Endothelial cell of umbilical vein (primary cell): Measurements from ENCODE around the gene CEP95. TPM values are rescaled to one million over a fixed set of nuclear protein-coding genes. Genes with fewer than 3 reads are reported as not detected.

Experiments used
- BruUV-seq: library from RNA; stranded (reverse); fragments of 400-500 nt; replicated peaks from 2 replicates; lab custom pipeline; 2021; lab: Mats Ljungman, UMichigan
- CTCF ChIA-PET: fragments of 300-600, 350-600 bp; sonication (Branson Sonifier 250); formaldehyde crosslinking; loops from one replicate; lab custom pipeline; 2021; ENCODE audit warnings: antibody characterized with exemption, inconsistent platforms; lab: Charles Lee
- POLR2A ChIA-PET: fragments of 300-600, 350-600 bp; sonication (Branson Sonifier 250); formaldehyde crosslinking; loops from one replicate; lab custom pipeline; 2021; ENCODE audit warnings: antibody characterized with exemption, inconsistent platforms; lab: Charles Lee
- DNase-seq: peaks from one replicate; pipeline ENCODE4 v3.0.0-alpha.2; 2011; ENCODE audit warnings: low read depth, low spot score
- FAIRE-seq: peaks from 2 replicates; lab custom pipeline; 2011; peaks lifted over from hg19 to GRCh38; lab: Jason Lieb, UNC
- H2AFZ ChIP-seq: 2 replicates; pipeline ENCODE4 v1.6.0; 2012; ENCODE audit warnings: low read depth, low read length, control low read depth, inconsistent platforms
- H3K27ac ChIP-seq: 2 replicates; pipeline ENCODE4 v1.5.1; 2011; ENCODE audit warnings: low read depth, mild to moderate bottlenecking, control low read depth, low read length, moderate library complexity; ENCODE audit not compliant: insufficient read depth
- H3K27me3 ChIP-seq, 2 experiments: 2 replicates each; pipeline versions ENCODE4 v1.6.0 to v1.6.1; 2011; ENCODE audit warnings: low read length in 2 of 2, mixed read lengths in 1 of 2; ENCODE audit not compliant: control insufficient read depth in 2 of 2, insufficient read depth in 2 of 2
- H3K36me3 ChIP-seq, 2 experiments: 2 replicates in 1 of 2; 3 replicates in 1 of 2; pipeline ENCODE4 v1.5.1; 2011; ENCODE audit warnings: low read length in 2 of 2, mild to moderate bottlenecking in 1 of 2, moderate library complexity in 1 of 2; ENCODE audit not compliant: control insufficient read depth in 2 of 2, insufficient read depth in 2 of 2; ENCODE audit errors: extremely low read depth in 1 of 2
- H3K4me1 ChIP-seq: 3 replicates; pipeline ENCODE4 v1.5.1; 2011; ENCODE audit warnings: mild to moderate bottlenecking, low read length; ENCODE audit not compliant: control insufficient read depth, insufficient read depth; ENCODE audit errors: extremely low read depth
- H3K4me2 ChIP-seq: 2 replicates; pipeline ENCODE4 v1.6.1; 2011; ENCODE audit warnings: low read length, control low read depth, mixed read lengths; ENCODE audit not compliant: insufficient read depth
- H3K4me3 ChIP-seq, 3 experiments: fragments of 200-600 bp in 1 of 3; sonication (generic), shearing (Covaris generic) in 1 of 3; replicated peaks in 1 of 3; 2 replicates each; pipeline ENCODE4 v1.5.1; 2011 to 2016; ENCODE audit warnings: control low read depth in 3 of 3, low read length in 3 of 3, mild to moderate bottlenecking in 2 of 3, inconsistent platforms in 1 of 3, low read depth in 1 of 3, moderate library complexity in 1 of 3; ENCODE audit not compliant: insufficient read depth in 1 of 3
- H3K79me2 ChIP-seq: 2 replicates; pipeline ENCODE4 v1.6.0; 2012; ENCODE audit warnings: low read length, inconsistent platforms; ENCODE audit not compliant: control insufficient read depth, insufficient read depth
- H3K9ac ChIP-seq: replicated peaks from 2 replicates; pipeline ENCODE3; 2011; ENCODE audit warnings: low read length, control low read depth; ENCODE audit not compliant: insufficient read depth; ENCODE audit errors: extremely low read depth
- H3K9me1 ChIP-seq: replicated peaks from 3 replicates; pipeline ENCODE4 v1.6.0; 2011; ENCODE audit warnings: mild to moderate bottlenecking, low read length; ENCODE audit not compliant: control insufficient read depth, insufficient read depth; ENCODE audit errors: extremely low read depth
- H3K9me3 ChIP-seq: replicated peaks from 2 replicates; pipeline ENCODE4 v1.5.1; 2012; ENCODE audit warnings: low read length, inconsistent platforms; ENCODE audit not compliant: control insufficient read depth, insufficient read depth
- H4K20me1 ChIP-seq: replicated peaks from 2 replicates; pipeline ENCODE3; 2011; ENCODE audit warnings: mild to moderate bottlenecking, low read length; ENCODE audit not compliant: control insufficient read depth, insufficient read depth; ENCODE audit errors: extremely low read depth
- CTCF ChIP-seq, 2 donors: IDR thresholded peaks; 1 replicate in 1 of 2; 2 replicates in 1 of 2; pipeline ENCODE4 v1.5.1; 2011; ENCODE audit warnings: low read length in 2 of 2, mild to moderate bottlenecking in 2 of 2, moderate library complexity in 2 of 2, control low read depth in 1 of 2, inconsistent platforms in 1 of 2, low read depth in 1 of 2; ENCODE audit not compliant: insufficient read depth in 1 of 2; ENCODE audit errors: extremely low read depth in 1 of 2
- EZH2 ChIP-seq: IDR thresholded peaks from 2 replicates; pipeline ENCODE4 v1.6.1; 2012; ENCODE audit warnings: borderline replicate concordance, low read depth, mild to moderate bottlenecking, moderate library complexity, low read length, inconsistent platforms; ENCODE audit not compliant: severe bottlenecking
- FOS ChIP-seq: IDR thresholded peaks from 2 replicates; pipeline ENCODE4 v1.6.1; 2011; ENCODE audit warnings: mild to moderate bottlenecking, low read length, moderate library complexity, borderline replicate concordance; ENCODE audit not compliant: insufficient read depth
- JUN ChIP-seq: IDR thresholded peaks from 2 replicates; pipeline ENCODE4 v1.6.1; 2011; ENCODE audit warnings: borderline replicate concordance, low read depth; ENCODE audit not compliant: insufficient read length, insufficient read depth
- MYC ChIP-seq: IDR thresholded peaks from one replicate; pipeline ENCODE4 v1.6.1; 2011; ENCODE audit warnings: mild to moderate bottlenecking, low read depth, low read length
- POLR2A ChIP-seq: IDR thresholded peaks from 2 replicates; pipeline ENCODE4 v1.6.1; 2012; ENCODE audit warnings: low read depth, mild to moderate bottlenecking, control low read depth, low read length
- POLR2AphosphoS5 ChIP-seq: IDR thresholded peaks from 2 replicates; pipeline ENCODE4 v1.6.1; 2012; ENCODE audit warnings: low read depth, mild to moderate bottlenecking, control low read depth, low read length, moderate library complexity; ENCODE audit not compliant: insufficient read depth
- dilution Hi-C: fragments of 300-500 bp; cut with MboI; formaldehyde crosslinking; loops from one replicate; pipeline ENCODE4 v1.15.0; 2019; ENCODE audit warnings: low sequenced_read_pairs; ENCODE audit not compliant: extremely low pct_ligation_motif_present
- intact Hi-C: fragments of 100-400 bp; cut with micrococcal nuclease; formaldehyde crosslinking; loops from one replicate; pipeline ENCODE4 v1.10.0; 2022
- polyA plus RNA-seq, 4 experiments: library from polyadenylated mRNA; depleted of rRNA in 3 of 4; stranded (reverse) in 3 of 4; unstranded in 1 of 4; fragments of >200 nt; gene quantifications; 2 replicates each; pipeline versions ENCODE4 v1.2.1 to v1.2.3, GENCODE V29; 2011 to 2012; ENCODE audit warnings: missing spikeins in 1 of 4
- total RNA-seq: library from RNA; stranded (reverse); gene quantifications from 2 replicates; pipeline ENCODE4 v1.2.3, GENCODE V29; 2021
- TF ChIP-seq, protein P1 (sequence below): IDR thresholded peaks from 2 replicates; pipeline ENCODE4 v1.6.1; 2011; ENCODE audit not compliant: insufficient read depth, insufficient read length

Gene CEP95
- total and polyA plus RNA-seq, 2 donors (not counting 3 experiments of a cell fraction or from before 2014, with no cell fraction given): 14.1 to 35.5 TPM

GRCh38 chr17:64492481-64493109 is 14.2 kb upstream of the CEP95 start:
- peak overlapping the region; percentile 9 for H3K4me2 ChIP-seq
- peak; percentile 51 for DNase-seq
- no peaks in the 10 kb centered on the region for H3K9me1 ChIP-seq
- no peak overlapping the region for H2AFZ ChIP-seq
- peaks cover 22% of the 10 kb centered on the region for H3K79me2 ChIP-seq
- dilution Hi-C loops (no loop called here), intact Hi-C loops (no loop called here)
- no peak overlapping the region for H3K4me3 ChIP-seq
- POLR2A ChIA-PET: interaction anchor here (0.6 to 1.0 kb wide), 2 partner anchors 13 to 152 kb away, joined by 4 read pairs; no protein-coding TSS in a partner anchor
- no peaks in the 10 kb centered on the region for H3K9me3 ChIP-seq
- CTCF ChIA-PET: interaction anchor here (0.7 to 6.5 kb wide), 8 partner anchors 8 to 71 kb away, joined by 3 to 345 read pairs (median 3); no protein-coding TSS in a partner anchor
- H3K27me3 ChIP-seq: no peaks in the 10 kb centered on the region
- H3K4me1 ChIP-seq: peaks cover 21% of the 10 kb centered on the region
- TF ChIP-seq JUN: peak; percentile 30
- TF ChIP-seq FOS: no peak
- peak; percentile 23 to 25 for TF ChIP-seq CTCF (IDR thresholded peaks at IDR 0.05; ENCODE audit: extremely low read depth in 1 of 2, insufficient read depth in 1 of 2, low read depth in 1 of 2, low read length in 2 of 2)
- H3K27ac ChIP-seq: no peak overlapping the region
- H3K36me3 ChIP-seq: peaks cover 4 to 15% of the 10 kb centered on the region in 2 experiments
- no peak overlapping the region for H3K9ac ChIP-seq
- no peak for FAIRE-seq
- no peaks in the 10 kb centered on the region for H4K20me1 ChIP-seq
- BruUV-seq: no TSS peak

DNA sequence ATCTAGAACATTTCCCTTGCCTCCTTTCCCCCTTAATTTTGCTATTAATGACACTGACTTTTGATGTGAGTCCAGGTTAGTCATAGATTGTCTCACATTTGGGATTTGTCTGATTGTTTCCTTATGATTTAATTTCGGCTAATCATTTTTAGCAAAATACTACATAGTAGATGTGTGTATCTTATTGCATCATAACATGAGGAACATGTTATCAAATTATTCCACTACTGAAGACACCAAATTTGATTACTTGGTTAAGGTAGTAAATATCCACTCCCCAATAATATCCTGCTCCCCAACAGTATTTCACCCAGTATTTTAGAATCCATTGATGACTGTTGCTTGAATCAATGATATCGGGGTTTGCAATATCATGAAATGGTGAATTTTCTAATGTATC is 12.7 kb upstream of the CEP95 start:
- H3K9ac ChIP-seq: no peak overlapping the region
- POLR2A ChIA-PET: no interaction called here
- H3K27ac ChIP-seq: no peak overlapping the region
- H4K20me1 ChIP-seq: no peaks in the 10 kb centered on the region
- H3K9me1 ChIP-seq: no peaks in the 10 kb centered on the region
- no peak for DNase-seq
- peaks cover 34% of the 10 kb centered on the region for H3K4me1 ChIP-seq
- H3K4me3 ChIP-seq: no peak overlapping the region
- TF ChIP-seq MYC (no peak), CTCF (IDR thresholded peaks at IDR 0.05; ENCODE audit: extremely low read depth in 1 of 2, insufficient read depth in 1 of 2, low read depth in 1 of 2, low read length in 2 of 2) (no peak), POLR2AphosphoS5 (no peak), POLR2A (no peak), FOS (no peak), JUN (no peak), EZH2 (no peak)
- TF ChIP-seq, protein P1, sequence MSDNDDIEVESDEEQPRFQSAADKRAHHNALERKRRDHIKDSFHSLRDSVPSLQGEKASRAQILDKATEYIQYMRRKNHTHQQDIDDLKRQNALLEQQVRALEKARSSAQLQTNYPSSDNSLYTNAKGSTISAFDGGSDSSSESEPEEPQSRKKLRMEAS: no peak
- no peaks in the 10 kb centered on the region for H3K9me3 ChIP-seq
- H3K27me3 ChIP-seq: no peaks in the 10 kb centered on the region
- CTCF ChIA-PET: interaction anchor here (6.5 kb wide), 1 partner anchor 73 kb away, joined by 345 read pairs; no protein-coding TSS in a partner anchor
- dilution Hi-C loops: no loop called here
- H2AFZ ChIP-seq: no peak overlapping the region
- BruUV-seq: no TSS peak
- no peak overlapping the region for H3K4me2 ChIP-seq
- intact Hi-C loops: no loop called here
- H3K36me3 ChIP-seq: peaks cover 10 to 29% of the 10 kb centered on the region in 2 experiments
- no peak for FAIRE-seq
- H3K79me2 ChIP-seq: peaks cover 22% of the 10 kb centered on the region
